Rectal smooth muscle tissue (tissue), 1 donor: ENCODE data around the gene DGKD.

Experiments
- H3K27ac ChIP-seq: one replicate; pipeline ENCODE4 v1.7.0; 2013; ENCODE audit warnings: low read depth, low read length, inconsistent platforms
- H3K27me3 ChIP-seq: one replicate; pipeline ENCODE4 v1.7.0; 2013; ENCODE audit warnings: low read length; ENCODE audit not compliant: control insufficient read depth, insufficient read depth
- H3K36me3 ChIP-seq: one replicate; pipeline ENCODE4 v1.7.0; 2013; ENCODE audit warnings: low read length; ENCODE audit not compliant: control insufficient read depth, insufficient read depth
- H3K4me1 ChIP-seq: one replicate; pipeline ENCODE4 v1.7.0; 2013; ENCODE audit warnings: low read length; ENCODE audit not compliant: control insufficient read depth, insufficient read depth
- H3K4me3 ChIP-seq: one replicate; pipeline ENCODE4 v1.7.0; 2013; ENCODE audit warnings: low read length
- H3K9ac ChIP-seq: one replicate; pipeline ENCODE4 v1.7.0; 2013; ENCODE audit warnings: low read length

Gene DGKD

GRCh38 chr2:233443511-233444183, 89.4 kb downstream of the DGKD start:
- H3K27ac ChIP-seq: no peak overlapping the region
- H3K9ac ChIP-seq: no peak overlapping the region
- H3K36me3 ChIP-seq: peaks cover 8% of the 10 kb centered on the region
- no peaks in the 10 kb centered on the region for H3K4me1 ChIP-seq
- no peak overlapping the region for H3K4me3 ChIP-seq
- no peaks in the 10 kb centered on the region for H3K27me3 ChIP-seq

GRCh38 chr2:233444501-233444900, 90.2 kb downstream of the DGKD start:
- peaks cover 8% of the 10 kb centered on the region for H3K36me3 ChIP-seq
- H3K4me1 ChIP-seq: no peaks in the 10 kb centered on the region
- no peak overlapping the region for H3K27ac ChIP-seq
- no peaks in the 10 kb centered on the region for H3K27me3 ChIP-seq
- no peak overlapping the region for H3K4me3 ChIP-seq
- no peak overlapping the region for H3K9ac ChIP-seq

- Histone ChIP-seq H3K9ac (no peak overlapping the region), H3K27me3 (no peaks in the 10 kb centered on the region), H3K27ac (no peak overlapping the region), H3K4me3 (no peak overlapping the region), H3K36me3 (peaks cover 13% of the 10 kb centered on the region), H3K4me1 (no peaks in the 10 kb centered on the region)
Observed at GRCh38 chr2:233445152-233445830, 91.0 kb downstream of the DGKD start.

DNA sequence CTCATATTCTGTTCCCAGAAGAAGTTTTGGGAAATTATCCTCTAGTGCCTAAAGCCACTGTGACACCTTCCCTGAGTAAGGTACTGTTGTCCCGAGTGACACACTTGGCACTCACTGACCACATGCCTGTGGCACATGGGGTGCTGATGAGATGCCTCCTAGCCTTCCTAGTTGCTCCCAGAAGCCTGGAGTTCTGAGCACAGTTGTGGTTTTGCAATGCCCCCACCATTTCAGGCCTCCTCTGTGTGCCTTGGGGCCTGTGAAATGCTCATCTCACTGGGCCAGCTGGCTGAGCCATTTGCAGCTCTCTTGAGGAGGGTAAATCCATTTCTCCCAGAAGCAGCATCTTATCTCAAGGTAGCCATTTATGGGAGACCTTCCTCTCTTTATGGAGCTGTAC, 91.8 kb downstream of the DGKD start:
- no peaks in the 10 kb centered on the region for H3K27me3 ChIP-seq
- peaks cover 18% of the 10 kb centered on the region for H3K36me3 ChIP-seq
- no peak overlapping the region for H3K27ac ChIP-seq
- H3K9ac ChIP-seq: no peak overlapping the region
- no peak overlapping the region for H3K4me3 ChIP-seq
- no peaks in the 10 kb centered on the region for H3K4me1 ChIP-seq

- Histone ChIP-seq H3K4me3 (no peak overlapping the region), H3K27me3 (no peaks in the 10 kb centered on the region), H3K27ac (no peak overlapping the region), H3K36me3 (peaks cover 19% of the 10 kb centered on the region), H3K4me1 (no peaks in the 10 kb centered on the region), H3K9ac (no peak overlapping the region)
Observed at GRCh38 chr2:233446606-233447305, 92.5 kb downstream of the DGKD start.

DNA sequence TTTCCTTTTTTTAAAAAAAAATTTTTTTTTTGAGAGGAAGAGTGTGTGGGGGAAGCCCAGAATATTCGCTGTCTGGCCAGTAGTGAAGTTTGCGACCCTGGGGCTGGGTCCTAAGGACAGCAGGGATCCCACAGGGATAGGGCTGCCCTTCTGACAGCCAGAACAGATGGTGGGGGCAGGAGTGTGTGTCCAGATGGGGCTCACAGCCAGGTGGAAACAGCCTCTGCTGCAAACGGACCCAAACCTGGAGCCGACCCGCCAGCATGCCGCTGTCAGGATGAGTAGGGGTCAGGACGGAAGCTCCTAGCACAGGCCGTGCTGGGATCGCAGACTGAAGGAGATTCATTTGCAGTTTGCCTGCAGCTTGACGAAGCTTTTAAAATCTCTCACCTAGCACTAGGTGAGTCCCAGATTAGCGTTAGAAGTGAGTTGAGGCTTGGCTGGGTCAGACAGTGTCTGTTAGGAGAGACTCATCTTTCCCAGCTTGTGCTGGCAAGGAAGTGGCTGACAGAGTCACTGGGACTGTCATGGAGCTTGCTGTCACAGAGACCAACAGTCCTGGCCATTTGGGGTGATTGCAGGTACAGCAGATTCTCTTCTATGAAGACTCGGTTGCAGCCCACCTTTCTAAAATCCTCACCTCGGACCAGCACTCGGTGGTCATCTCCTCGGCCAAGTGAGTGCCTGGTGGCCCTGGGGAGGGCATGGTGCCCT, 93.4 kb downstream of the DGKD start:
- no peak overlapping the region for H3K9ac ChIP-seq
- peaks cover 28% of the 10 kb centered on the region for H3K36me3 ChIP-seq
- no peaks in the 10 kb centered on the region for H3K27me3 ChIP-seq
- H3K27ac ChIP-seq: no peak overlapping the region
- no peaks in the 10 kb centered on the region for H3K4me1 ChIP-seq
- H3K4me3 ChIP-seq: no peak overlapping the region

- Histone ChIP-seq H3K27ac (no peak overlapping the region), H3K9ac (no peak overlapping the region), H3K4me1 (no peaks in the 10 kb centered on the region), H3K36me3 (peaks cover 29% of the 10 kb centered on the region), H3K27me3 (no peaks in the 10 kb centered on the region), H3K4me3 (no peak overlapping the region)
Observed at GRCh38 chr2:233448220-233448559, 93.9 kb downstream of the DGKD start.

- H3K4me3 ChIP-seq: no peak overlapping the region
- H3K4me1 ChIP-seq: no peaks in the 10 kb centered on the region
- H3K27ac ChIP-seq: no peak overlapping the region
- peaks cover 29% of the 10 kb centered on the region for H3K36me3 ChIP-seq
- no peak overlapping the region for H3K9ac ChIP-seq
- no peaks in the 10 kb centered on the region for H3K27me3 ChIP-seq
Observed at GRCh38 chr2:233448575-233448974, 94.3 kb downstream of the DGKD start.

- Histone ChIP-seq H3K27ac (no peak overlapping the region), H3K27me3 (no peaks in the 10 kb centered on the region), H3K36me3 (peaks cover 31% of the 10 kb centered on the region), H3K4me1 (no peaks in the 10 kb centered on the region), H3K4me3 (no peak overlapping the region), H3K9ac (no peak overlapping the region)
Observed at GRCh38 chr2:233449081-233449901, 95.0 kb downstream of the DGKD start.

DNA sequence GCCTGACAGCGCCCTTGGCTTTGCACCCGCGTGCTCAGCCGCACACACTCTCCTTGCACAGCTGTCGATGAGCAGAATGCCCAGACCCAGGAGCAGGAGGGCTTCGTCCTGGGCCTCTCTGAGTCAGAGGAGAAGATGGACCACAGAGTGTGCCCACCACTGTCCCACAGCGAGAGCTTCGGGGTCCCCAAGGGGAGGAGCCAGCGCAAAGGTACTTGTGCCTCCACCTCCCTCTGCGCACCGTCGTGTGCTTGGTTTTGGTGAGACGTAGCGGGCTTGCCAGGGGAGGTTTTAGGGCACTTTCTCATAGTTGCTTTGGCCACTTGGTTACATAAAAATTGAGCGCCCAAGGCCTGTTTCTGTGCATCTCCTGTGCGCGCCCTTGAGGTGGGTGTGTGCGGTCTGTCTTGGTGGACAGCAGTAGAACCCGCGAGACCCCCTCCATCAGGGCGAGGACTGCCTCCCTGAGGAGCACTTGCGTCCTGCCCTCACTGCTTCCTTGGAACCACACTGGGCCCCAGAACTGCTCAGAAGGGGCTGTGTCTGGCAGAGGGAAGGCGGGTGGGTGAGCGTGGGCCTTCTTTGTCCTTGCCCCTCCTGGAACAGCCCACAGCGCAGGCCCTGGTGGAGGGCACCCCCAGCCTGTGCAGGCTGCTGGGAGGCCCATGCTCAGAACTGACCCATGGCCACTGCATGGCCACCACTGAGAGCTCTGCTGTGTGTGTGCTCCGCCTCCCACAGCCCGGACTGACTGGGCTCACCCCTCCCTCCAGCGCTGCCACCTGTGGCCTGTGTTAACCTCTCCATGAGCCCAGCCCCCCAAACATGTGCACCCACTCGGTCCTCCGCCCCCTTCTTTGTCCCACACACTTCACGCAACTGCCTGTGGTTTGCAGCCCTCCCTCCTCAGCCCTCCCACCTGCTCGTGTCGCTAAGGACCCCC, 95.9 kb downstream of the DGKD start:
- H3K4me3 ChIP-seq: no peak overlapping the region
- no peaks in the 10 kb centered on the region for H3K27me3 ChIP-seq
- no peak overlapping the region for H3K9ac ChIP-seq
- no peak overlapping the region for H3K27ac ChIP-seq
- no peaks in the 10 kb centered on the region for H3K4me1 ChIP-seq
- peaks cover 38% of the 10 kb centered on the region for H3K36me3 ChIP-seq

GRCh38 chr2:233450864-233451575, 96.7 kb downstream of the DGKD start:
- H3K4me3 ChIP-seq: no peak overlapping the region
- peaks cover 34% of the 10 kb centered on the region for H3K36me3 ChIP-seq
- no peaks in the 10 kb centered on the region for H3K27me3 ChIP-seq
- no peak overlapping the region for H3K9ac ChIP-seq
- no peaks in the 10 kb centered on the region for H3K4me1 ChIP-seq
- H3K27ac ChIP-seq: no peak overlapping the region
